NCI-H128 (cell line): Measurements from ENCODE around the gene PLEKHA6.

Source experiments
- DNase-seq: peaks from one replicate; lab custom pipeline; 2025; ENCODE audit not compliant: unreplicated experiment; lab: John Stamatoyannopoulos, UW

The PLEKHA6 gene

GRCh38 chr1:204359474-204360255 is at the start of gene PLEKHA6:
PLEKHA6 (minus strand) TSS chr1:204359929; CDS start chr1:204273727, 86,202 bp downstream.
- DNase-seq, result peak; percentile 84

- no peak for DNase-seq
These were observed 49.4 kb upstream of the PLEKHA6 start for GRCh38 chr1:204409123-204409522.

- DNase-seq, result no peak
These were observed 48.9 kb upstream of the PLEKHA6 start for GRCh38 chr1:204408602-204409001.

GRCh38 chr1:204408074-204408507 is 48.4 kb upstream of the PLEKHA6 start:
- DNase-seq, result peak; percentile 44

GRCh38 chr1:204407295-204407971 is 47.7 kb upstream of the PLEKHA6 start:
- no peak for DNase-seq

GRCh38 chr1:204406621-204407020 is 46.9 kb upstream of the PLEKHA6 start:
- no peak for DNase-seq

GRCh38 chr1:204405988-204406387 is 46.3 kb upstream of the PLEKHA6 start:
- DNase-seq, result no peak

GRCh38 chr1:204404629-204405028 is 44.9 kb upstream of the PLEKHA6 start:
- no peak for DNase-seq

- no peak for DNase-seq
These were observed 42.7 kb upstream of the PLEKHA6 start for GRCh38 chr1:204402391-204402790.

GRCh38 chr1:204401730-204402129 is 42.0 kb upstream of the PLEKHA6 start:
- DNase-seq, result no peak

GRCh38 chr1:204400882-204401510 is 41.3 kb upstream of the PLEKHA6 start:
- DNase-seq, result no peak

- peak; percentile 72 for DNase-seq
These were observed 38.7 kb upstream of the PLEKHA6 start for GRCh38 chr1:204398197-204399125.

GRCh38 chr1:204396015-204396583 is 36.4 kb upstream of the PLEKHA6 start:
- DNase-seq, result no peak

- no peak for DNase-seq
These were observed 31.9 kb upstream of the PLEKHA6 start for GRCh38 chr1:204391629-204392028.

- no peak for DNase-seq
These were observed 31.2 kb upstream of the PLEKHA6 start for GRCh38 chr1:204390751-204391466.

- no peak for DNase-seq
These were observed 26.0 kb upstream of the PLEKHA6 start for GRCh38 chr1:204385727-204386126.

- no peak for DNase-seq
These were observed 25.1 kb upstream of the PLEKHA6 start for GRCh38 chr1:204384636-204385352.

- DNase-seq, result no peak
These were observed 23.6 kb upstream of the PLEKHA6 start for GRCh38 chr1:204383163-204383904.

- DNase-seq, result no peak
These were observed 23.0 kb upstream of the PLEKHA6 start for GRCh38 chr1:204382714-204383083.
